Non-pigmented ciliary epithelial cell (primary cell): ENCODE measurements around the gene DAAM2.

ENCODE experiments used
- DNase-seq: peaks from one replicate; pipeline ENCODE4 v3.0.0-alpha.2; 2010; ENCODE audit warnings: low read depth

The DAAM2 gene

DNA sequence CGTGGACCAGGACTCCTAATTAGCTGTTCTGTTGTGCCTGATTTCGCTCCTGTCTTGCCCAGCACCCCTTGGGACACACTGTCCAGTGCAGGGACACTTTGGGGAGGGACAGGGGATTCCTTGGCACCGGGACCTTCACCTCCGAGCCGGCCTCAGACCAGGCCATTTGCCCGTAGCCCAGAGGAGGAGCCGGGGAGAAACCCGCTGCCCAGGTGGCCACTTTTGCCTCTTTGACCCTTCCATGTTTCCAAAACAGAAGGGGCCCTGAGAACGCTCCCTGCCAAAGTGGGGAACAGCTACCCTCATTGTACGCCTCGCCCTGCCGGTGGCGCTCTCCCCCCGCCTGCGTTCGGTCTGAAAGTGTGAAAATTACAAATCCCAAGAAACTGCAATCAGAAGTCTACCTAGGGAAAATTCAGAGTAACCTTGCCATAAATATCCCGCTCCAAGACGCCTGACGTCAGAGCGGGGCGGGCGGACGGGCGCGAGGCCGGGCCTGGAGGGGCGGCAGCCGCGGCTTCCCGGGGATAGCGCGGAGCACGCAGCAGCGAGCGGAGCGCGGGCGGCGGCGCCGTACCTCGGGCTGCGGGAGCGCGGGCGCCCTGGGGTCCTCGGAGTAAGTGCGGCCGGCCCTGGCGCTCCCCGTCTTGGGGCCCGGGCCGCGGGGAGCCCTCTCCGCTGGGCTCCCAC is at the start of gene DAAM2:
Gene DAAM2 (plus strand): TSS at position 527 of the 690 bp plus-strand sequence. CDS start 63,927 bp downstream, outside the sequence.
- no peak for DNase-seq

GRCh38 chr6:39746795-39747194 is 45.4 kb upstream of the DAAM2 start:
- no peak for DNase-seq

DNA sequence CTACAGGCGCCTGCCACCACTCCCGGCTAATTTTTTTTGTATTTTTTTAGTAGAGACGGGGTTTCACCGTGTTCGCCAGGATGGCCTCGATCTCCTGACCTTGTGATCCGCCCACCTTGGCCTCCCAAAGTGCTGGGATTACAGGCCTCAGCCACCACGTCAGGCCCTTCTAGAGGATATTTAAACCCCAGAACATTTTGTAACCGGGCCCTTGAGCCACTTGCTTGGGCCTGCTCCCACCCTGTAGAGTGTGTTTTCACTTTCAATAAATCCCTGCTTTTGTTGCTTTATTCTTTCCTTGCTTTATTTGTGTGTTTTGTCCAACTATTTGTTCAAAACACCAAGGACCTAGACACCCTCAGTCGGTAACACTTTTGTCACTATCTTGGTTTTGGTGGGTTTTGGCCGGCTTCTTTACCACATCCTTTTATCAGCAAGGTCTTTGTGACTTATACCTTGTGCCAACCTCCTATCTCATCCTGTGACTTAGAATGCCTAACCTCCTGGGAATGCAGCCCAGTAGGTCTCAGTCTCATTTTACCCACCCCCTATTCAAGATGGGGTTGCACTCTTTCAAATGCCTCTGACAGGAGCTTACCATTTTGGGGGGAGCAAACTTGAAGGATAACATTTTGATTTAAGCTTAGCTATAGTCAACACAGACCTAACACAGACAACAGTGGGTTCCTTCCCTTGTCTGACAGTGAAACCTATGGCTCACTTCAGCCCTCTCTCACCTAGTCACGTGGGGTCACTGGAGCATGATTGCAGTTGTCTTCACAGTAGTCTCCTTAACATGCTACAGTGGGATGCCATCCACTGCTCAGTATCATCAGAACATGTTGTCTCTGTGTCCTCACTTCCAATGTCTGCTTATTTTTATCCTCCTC is 39.1 kb upstream of the DAAM2 start:
- DNase-seq = no peak

- no peak for DNase-seq
Measured at GRCh38 chr6:39753725-39754045, 38.5 kb upstream of the DAAM2 start.

DNA sequence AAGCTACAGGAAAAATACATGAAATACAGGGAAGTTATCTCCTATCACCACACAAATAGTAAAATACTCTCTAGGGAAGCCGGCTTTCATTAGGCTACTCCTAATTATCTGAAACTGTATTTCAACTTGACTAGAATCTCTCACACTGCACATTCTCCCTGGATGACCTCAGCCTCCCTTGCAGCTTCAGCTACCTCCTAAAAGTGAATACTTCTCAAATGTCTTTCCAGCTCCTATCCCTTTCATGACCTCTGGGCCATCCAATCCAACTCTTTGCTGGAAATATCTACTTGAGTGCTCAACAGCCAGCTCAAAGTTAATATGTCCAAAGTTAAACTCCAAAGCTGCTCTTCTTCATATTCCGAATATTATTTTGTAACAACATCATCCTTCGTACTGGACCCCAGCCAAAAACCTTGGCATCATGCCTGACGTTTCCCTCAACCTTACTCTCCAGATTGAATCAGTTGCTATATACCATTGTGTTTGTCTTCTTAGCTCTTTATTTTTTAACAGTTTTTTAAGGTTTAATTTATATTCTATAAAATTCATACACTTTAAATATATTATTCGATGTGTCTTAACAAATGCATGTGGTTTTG is 37.6 kb upstream of the DAAM2 start:
- no peak for DNase-seq

DNA sequence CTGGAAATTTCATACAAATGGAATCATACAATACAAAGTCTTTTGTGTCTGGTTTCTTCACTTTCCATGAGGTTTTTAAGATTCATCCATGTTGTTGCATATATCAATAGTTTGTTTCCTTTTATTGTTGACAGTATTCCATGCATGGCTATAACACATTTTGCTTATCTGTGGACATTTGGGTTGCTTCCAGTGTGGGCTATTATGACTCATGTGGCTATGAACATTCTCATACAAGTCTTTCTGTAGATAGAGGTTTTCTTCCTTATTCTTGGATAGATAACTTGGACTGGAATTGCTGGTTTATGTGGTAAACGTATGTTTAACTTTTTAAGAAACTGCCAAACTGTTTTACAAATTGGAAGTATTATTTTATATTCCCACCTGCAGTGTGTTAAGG is 36.9 kb upstream of the DAAM2 start:
- DNase-seq = peak; percentile 13

DNA sequence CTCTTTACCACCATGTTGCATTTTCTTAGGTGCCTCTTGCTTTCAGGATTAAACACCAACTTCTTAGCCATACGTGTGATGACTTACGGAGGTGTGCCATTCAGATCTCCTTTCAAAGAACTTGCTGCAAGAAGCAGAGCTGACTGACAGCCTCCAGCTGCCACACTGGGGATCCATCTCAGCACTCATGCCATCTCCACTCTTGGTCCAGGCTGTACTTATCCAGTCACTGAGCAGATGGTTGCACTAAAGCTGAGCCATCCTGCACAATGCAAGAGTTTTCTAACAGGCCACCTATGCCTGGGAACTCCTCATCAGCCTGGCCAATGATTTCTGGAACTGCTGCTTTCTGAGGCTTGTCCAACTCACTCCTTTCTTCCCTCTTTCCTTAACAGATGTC is 35.6 kb upstream of the DAAM2 start:
- DNase-seq = no peak

- no peak for DNase-seq
Measured at GRCh38 chr6:39758905-39759605, 33.1 kb upstream of the DAAM2 start.

DNA sequence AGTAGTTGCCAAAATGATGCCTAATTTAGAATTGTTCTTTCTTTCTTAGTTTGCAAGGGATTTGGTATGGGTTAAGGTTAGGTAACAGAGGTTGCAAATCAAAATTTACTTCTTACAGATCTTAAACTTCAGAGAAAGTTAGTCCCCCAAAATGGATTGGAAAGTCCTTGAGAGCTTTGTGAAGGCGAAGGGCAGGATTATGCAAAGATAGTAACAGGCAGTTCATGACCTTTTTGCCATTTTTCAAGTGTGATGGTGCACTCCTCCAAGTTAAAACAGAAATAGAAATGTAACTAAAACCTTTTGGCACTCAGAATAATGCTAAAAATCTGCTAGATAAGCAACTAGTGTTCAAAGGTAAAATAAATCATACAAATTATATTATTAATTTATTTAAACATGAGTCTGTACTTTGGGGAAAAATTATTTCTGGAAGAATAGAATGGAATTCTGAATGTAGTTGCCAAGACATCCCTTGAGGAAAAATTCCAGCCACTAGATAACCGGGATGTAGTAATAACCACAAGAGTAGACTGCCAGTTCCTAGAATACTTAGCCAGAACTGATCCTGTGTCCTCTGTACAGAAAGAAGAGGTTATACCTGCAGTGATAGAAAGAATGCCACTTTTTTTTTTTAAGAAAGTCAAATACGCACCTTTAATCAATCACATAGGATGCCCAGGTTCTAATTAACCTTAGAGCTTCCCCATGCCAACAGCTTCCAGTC is 31.8 kb upstream of the DAAM2 start:
- DNase-seq = no peak

DNA sequence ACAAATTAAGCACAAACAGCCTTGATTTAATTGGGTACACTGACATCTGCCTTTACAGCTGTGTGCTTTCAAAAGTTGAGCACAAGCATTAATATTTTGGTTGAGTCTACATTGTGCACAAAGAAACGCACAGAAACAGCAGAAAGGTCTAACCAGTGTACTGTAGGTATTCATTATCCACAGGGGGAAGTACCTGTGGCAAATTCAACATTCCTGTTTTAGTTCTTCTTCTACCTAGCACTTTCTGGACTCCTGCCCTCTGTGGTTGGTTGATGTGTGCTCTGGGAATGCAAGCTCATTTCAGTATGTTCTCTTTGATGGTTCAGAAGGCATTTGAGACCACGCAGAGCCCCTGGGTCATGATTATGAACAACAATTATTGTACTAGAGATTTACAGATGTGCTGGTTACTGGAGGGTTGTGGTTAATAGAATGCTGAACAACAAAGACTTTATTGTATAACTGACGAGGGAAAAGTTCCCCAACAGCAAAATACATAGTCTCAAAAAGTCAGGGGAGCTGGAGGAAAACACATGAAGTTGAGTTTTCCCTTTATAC is 26.6 kb upstream of the DAAM2 start:
- DNase-seq = no peak

GRCh38 chr6:39769012-39769411 is 23.2 kb upstream of the DAAM2 start:
- no peak for DNase-seq

GRCh38 chr6:39770446-39770845 is 21.7 kb upstream of the DAAM2 start:
- DNase-seq = no peak

GRCh38 chr6:39772559-39773273 is 19.5 kb upstream of the DAAM2 start:
- DNase-seq = no peak

DNA sequence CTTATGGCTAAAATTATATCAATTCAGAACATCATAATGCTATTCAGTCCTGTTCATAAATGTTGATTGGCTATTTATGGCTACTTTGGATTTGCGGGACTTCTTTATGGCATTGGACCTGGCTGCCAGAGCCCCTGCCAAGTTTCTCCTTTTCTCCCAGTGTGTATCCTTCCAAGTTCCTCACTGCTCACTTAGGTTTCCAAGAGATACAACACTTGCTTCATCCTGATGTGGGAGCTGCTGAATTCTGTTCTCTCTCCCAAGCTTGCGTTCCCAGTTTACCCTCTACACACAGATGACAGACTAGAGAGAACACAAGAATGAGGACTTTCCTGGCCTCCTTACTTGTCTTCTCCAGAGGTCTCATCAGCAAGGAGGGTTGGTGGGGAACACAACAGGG is 18.4 kb upstream of the DAAM2 start:
- DNase-seq = no peak

GRCh38 chr6:39776581-39776980 is 15.6 kb upstream of the DAAM2 start:
- DNase-seq = no peak

- no peak for DNase-seq
Measured at GRCh38 chr6:39777218-39777617, 15.0 kb upstream of the DAAM2 start.

DNA sequence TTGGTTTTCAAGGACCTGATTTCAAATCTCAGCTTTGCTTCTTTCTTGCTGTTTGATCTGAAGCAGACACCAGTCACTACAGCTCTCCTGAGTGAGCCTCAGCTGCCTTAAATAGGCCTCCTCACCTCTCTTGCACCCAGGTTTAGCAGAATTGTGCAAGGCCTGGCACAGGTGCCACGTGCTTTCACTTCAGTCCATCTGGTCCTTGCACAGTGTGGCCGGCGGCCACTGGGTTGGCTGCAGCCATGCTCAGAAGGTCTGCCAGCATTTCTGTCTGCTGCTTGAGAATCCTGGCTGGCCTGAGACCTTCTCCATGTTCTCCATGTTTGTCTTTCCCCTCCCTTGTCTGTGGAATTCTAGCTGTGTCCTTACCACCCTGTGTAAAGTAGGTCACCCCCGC is 14.5 kb upstream of the DAAM2 start:
- DNase-seq = no peak

GRCh38 chr6:39778581-39779255 is 13.5 kb upstream of the DAAM2 start:
- no peak for DNase-seq

DNA sequence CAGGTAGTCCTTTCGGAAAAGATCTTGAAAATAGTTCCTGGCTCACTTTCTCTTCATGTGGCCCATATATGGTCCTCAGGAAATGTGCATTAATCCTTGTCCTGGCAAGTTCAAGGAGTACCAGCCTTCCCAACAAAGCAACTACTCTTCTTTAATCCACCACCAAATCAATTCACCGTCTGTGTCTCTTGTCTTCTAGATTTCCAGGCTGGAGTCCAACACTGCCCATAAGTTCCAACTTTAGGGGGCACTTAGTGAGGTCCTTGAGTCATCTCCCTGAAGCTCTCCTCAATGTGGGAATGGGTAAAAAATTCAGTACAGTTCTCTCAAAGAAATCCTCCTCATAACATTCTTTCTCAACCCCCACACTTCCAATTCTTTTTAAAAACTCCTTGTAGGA is 6.9 kb upstream of the DAAM2 start:
- DNase-seq = no peak

GRCh38 chr6:39786649-39787048 is 5.5 kb upstream of the DAAM2 start:
- no peak for DNase-seq
